Measurements from ENCODE around the gene DGKB.

DGKB gene

DNA sequence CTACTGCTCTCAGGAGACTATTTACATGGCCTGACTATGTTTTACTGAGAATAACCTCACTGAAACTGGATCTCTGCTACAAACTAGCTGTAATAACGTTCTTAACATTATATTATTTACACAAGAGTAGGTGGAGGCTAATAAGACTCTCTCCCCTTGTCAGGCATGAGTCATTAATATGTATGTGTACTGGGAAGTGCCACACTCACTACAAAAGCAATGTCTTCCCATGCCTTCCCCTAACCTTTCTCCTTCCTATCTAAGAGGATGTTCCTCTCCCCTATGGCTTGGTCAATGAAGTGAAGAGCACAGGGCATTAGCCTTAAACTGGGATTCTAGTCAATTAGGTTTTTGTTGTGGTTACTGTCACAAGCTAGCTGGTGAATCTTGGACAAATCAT is 147.9 kb downstream of the DGKB start:
- Histone ChIP-seq H3K9me3 (ENCODE audit: control insufficient read depth, low read length) (no peaks in the 10 kb centered on the region), H3K4me3 (ENCODE audit: insufficient read depth, low read depth, low read length, poor library complexity, severe bottlenecking) (no peak overlapping the region), H3K27ac (ENCODE audit: insufficient read depth, low read length, poor library complexity, severe bottlenecking) (no peak overlapping the region), H3K27me3 (replicated peaks; ENCODE audit: control insufficient read depth, insufficient read depth, low read length, poor library complexity, severe bottlenecking) (no peaks in the 10 kb centered on the region), H3K4me1 (ENCODE audit: control insufficient read depth, insufficient read depth, low read length, poor library complexity, severe bottlenecking) (no peaks in the 10 kb centered on the region), H3K36me3 (ENCODE audit: control insufficient read depth, insufficient read depth, low read length) (no peaks in the 10 kb centered on the region)
- DNase-seq = no peak

DNA sequence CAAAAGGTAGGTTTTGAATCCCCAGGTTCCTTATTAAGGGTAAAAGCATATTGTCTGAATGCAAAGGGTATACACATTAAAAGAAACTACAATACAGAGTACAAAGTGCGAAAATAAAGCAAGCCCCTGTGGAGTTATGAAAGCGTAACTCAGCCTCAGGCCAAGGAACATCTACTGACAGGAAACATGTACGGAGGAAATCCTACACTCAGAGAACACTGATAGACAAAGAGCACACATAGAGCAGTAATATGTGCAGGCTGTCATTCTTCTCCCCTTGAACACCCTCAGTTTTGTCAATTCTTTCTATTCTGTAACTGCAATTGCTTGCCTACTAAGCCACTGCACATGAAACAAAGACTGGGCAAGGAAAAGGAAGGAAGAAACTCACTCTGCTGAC is 150.2 kb downstream of the DGKB start:
- no peak overlapping the region for H3K27ac ChIP-seq (ENCODE audit: insufficient read depth, low read length, poor library complexity, severe bottlenecking)
- no peaks in the 10 kb centered on the region for H3K4me1 ChIP-seq (ENCODE audit: control insufficient read depth, insufficient read depth, low read length, poor library complexity, severe bottlenecking)
- no peaks in the 10 kb centered on the region for H3K27me3 ChIP-seq (replicated peaks; ENCODE audit: control insufficient read depth, insufficient read depth, low read length, poor library complexity, severe bottlenecking)
- H3K4me3 ChIP-seq (ENCODE audit: insufficient read depth, low read depth, low read length, poor library complexity, severe bottlenecking) = no peak overlapping the region
- DNase-seq = no peak
- no peaks in the 10 kb centered on the region for H3K36me3 ChIP-seq (ENCODE audit: control insufficient read depth, insufficient read depth, low read length)
- H3K9me3 ChIP-seq (ENCODE audit: control insufficient read depth, low read length) = no peaks in the 10 kb centered on the region

DNA sequence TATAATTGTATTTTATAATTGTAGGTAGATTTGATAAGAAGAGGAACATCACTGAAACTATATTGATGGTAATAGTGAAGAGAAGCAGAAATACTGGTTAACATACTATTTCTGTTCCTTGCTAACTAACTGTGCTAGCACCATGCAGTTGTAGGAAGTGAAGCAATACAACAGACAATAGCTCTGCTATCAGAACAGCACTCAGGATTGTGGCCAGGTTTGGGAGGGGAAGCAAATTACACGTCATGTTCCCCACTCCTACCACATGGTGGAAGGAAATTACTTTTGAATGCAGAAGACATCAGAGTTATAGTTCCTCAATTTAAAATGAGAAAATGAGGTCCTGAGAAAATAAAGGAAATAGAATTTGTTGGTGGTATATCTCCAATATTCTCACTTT is 151.1 kb downstream of the DGKB start:
- H3K9me3 ChIP-seq (ENCODE audit: control insufficient read depth, low read length) = no peaks in the 10 kb centered on the region
- H3K36me3 ChIP-seq (ENCODE audit: control insufficient read depth, insufficient read depth, low read length) = no peaks in the 10 kb centered on the region
- no peak overlapping the region for H3K4me3 ChIP-seq (ENCODE audit: insufficient read depth, low read depth, low read length, poor library complexity, severe bottlenecking)
- no peaks in the 10 kb centered on the region for H3K27me3 ChIP-seq (replicated peaks; ENCODE audit: control insufficient read depth, insufficient read depth, low read length, poor library complexity, severe bottlenecking)
- H3K4me1 ChIP-seq (ENCODE audit: control insufficient read depth, insufficient read depth, low read length, poor library complexity, severe bottlenecking) = no peaks in the 10 kb centered on the region
- DNase-seq = no peak
- no peak overlapping the region for H3K27ac ChIP-seq (ENCODE audit: insufficient read depth, low read length, poor library complexity, severe bottlenecking)

GRCh38 chr7:14748461-14748860 is 154.1 kb downstream of the DGKB start:
- Histone ChIP-seq H3K27ac (ENCODE audit: insufficient read depth, low read length, poor library complexity, severe bottlenecking) (no peak overlapping the region), H3K4me3 (ENCODE audit: insufficient read depth, low read depth, low read length, poor library complexity, severe bottlenecking) (no peak overlapping the region), H3K36me3 (ENCODE audit: control insufficient read depth, insufficient read depth, low read length) (no peaks in the 10 kb centered on the region), H3K9me3 (ENCODE audit: control insufficient read depth, low read length) (no peaks in the 10 kb centered on the region), H3K27me3 (replicated peaks; ENCODE audit: control insufficient read depth, insufficient read depth, low read length, poor library complexity, severe bottlenecking) (no peaks in the 10 kb centered on the region), H3K4me1 (ENCODE audit: control insufficient read depth, insufficient read depth, low read length, poor library complexity, severe bottlenecking) (no peaks in the 10 kb centered on the region)
- no peak for DNase-seq

DNA sequence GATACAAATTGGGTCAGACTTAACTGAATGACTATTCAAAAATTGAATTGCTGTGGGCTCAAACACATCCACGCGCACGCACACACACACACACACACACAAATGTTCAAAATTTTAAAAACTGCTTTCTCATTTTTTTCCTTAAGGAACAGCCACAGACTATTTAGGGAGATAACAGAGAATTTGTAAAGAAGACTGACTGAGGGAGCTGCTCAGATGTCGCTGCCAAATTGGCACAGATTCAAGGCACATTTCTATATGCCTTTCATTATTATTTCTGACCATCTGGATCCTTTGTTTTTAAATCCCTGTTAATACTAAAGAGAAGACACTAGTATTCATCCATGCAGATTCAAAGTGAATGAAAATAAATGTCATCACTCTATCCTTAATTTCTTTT is 154.8 kb downstream of the DGKB start:
- Histone ChIP-seq H3K27me3 (replicated peaks; ENCODE audit: control insufficient read depth, insufficient read depth, low read length, poor library complexity, severe bottlenecking) (no peaks in the 10 kb centered on the region), H3K4me1 (ENCODE audit: control insufficient read depth, insufficient read depth, low read length, poor library complexity, severe bottlenecking) (no peaks in the 10 kb centered on the region), H3K27ac (ENCODE audit: insufficient read depth, low read length, poor library complexity, severe bottlenecking) (no peak overlapping the region), H3K4me3 (ENCODE audit: insufficient read depth, low read depth, low read length, poor library complexity, severe bottlenecking) (no peak overlapping the region), H3K36me3 (ENCODE audit: control insufficient read depth, insufficient read depth, low read length) (no peaks in the 10 kb centered on the region), H3K9me3 (ENCODE audit: control insufficient read depth, low read length) (no peaks in the 10 kb centered on the region)
- no peak for DNase-seq

GRCh38 chr7:14745076-14745475 is 157.5 kb downstream of the DGKB start:
- DNase-seq = no peak
- Histone ChIP-seq H3K9me3 (ENCODE audit: control insufficient read depth, low read length) (no peaks in the 10 kb centered on the region), H3K27me3 (replicated peaks; ENCODE audit: control insufficient read depth, insufficient read depth, low read length, poor library complexity, severe bottlenecking) (no peaks in the 10 kb centered on the region), H3K27ac (ENCODE audit: insufficient read depth, low read length, poor library complexity, severe bottlenecking) (no peak overlapping the region), H3K4me1 (ENCODE audit: control insufficient read depth, insufficient read depth, low read length, poor library complexity, severe bottlenecking) (no peaks in the 10 kb centered on the region), H3K36me3 (ENCODE audit: control insufficient read depth, insufficient read depth, low read length) (no peaks in the 10 kb centered on the region), H3K4me3 (ENCODE audit: insufficient read depth, low read depth, low read length, poor library complexity, severe bottlenecking) (no peak overlapping the region)

GRCh38 chr7:14740606-14741005 is 161.9 kb downstream of the DGKB start:
- H3K27me3 ChIP-seq (replicated peaks; ENCODE audit: control insufficient read depth, insufficient read depth, low read length, poor library complexity, severe bottlenecking) = no peaks in the 10 kb centered on the region
- no peak overlapping the region for H3K27ac ChIP-seq (ENCODE audit: insufficient read depth, low read length, poor library complexity, severe bottlenecking)
- H3K9me3 ChIP-seq (ENCODE audit: control insufficient read depth, low read length) = no peaks in the 10 kb centered on the region
- no peaks in the 10 kb centered on the region for H3K36me3 ChIP-seq (ENCODE audit: control insufficient read depth, insufficient read depth, low read length)
- no peak for DNase-seq
- no peak overlapping the region for H3K4me3 ChIP-seq (ENCODE audit: insufficient read depth, low read depth, low read length, poor library complexity, severe bottlenecking)
- no peaks in the 10 kb centered on the region for H3K4me1 ChIP-seq (ENCODE audit: control insufficient read depth, insufficient read depth, low read length, poor library complexity, severe bottlenecking)

DNA sequence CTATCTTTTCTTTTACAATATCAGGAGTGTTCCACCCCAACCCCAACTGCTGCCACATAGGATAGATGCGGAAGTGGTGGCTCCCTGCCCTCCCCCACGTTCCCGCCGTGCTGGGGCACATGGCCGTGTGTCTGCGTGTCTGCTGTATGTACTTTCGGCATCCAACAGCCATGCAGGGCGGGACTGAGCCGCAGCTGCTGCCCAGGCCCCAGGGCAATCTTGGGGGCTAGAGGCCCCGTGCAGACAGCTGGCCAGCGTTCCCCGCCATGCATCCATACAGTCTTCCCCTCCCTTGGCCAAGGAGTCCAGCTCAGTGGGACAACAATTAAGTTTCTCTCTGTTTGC is 162.7 kb downstream of the DGKB start:
- H3K27ac ChIP-seq (ENCODE audit: insufficient read depth, low read length, poor library complexity, severe bottlenecking) = no peak overlapping the region
- no peaks in the 10 kb centered on the region for H3K4me1 ChIP-seq (ENCODE audit: control insufficient read depth, insufficient read depth, low read length, poor library complexity, severe bottlenecking)
- H3K27me3 ChIP-seq (replicated peaks; ENCODE audit: control insufficient read depth, insufficient read depth, low read length, poor library complexity, severe bottlenecking) = no peaks in the 10 kb centered on the region
- no peaks in the 10 kb centered on the region for H3K36me3 ChIP-seq (ENCODE audit: control insufficient read depth, insufficient read depth, low read length)
- DNase-seq = no peak
- H3K9me3 ChIP-seq (ENCODE audit: control insufficient read depth, low read length) = no peaks in the 10 kb centered on the region
- H3K4me3 ChIP-seq (ENCODE audit: insufficient read depth, low read depth, low read length, poor library complexity, severe bottlenecking) = no peak overlapping the region

DNA sequence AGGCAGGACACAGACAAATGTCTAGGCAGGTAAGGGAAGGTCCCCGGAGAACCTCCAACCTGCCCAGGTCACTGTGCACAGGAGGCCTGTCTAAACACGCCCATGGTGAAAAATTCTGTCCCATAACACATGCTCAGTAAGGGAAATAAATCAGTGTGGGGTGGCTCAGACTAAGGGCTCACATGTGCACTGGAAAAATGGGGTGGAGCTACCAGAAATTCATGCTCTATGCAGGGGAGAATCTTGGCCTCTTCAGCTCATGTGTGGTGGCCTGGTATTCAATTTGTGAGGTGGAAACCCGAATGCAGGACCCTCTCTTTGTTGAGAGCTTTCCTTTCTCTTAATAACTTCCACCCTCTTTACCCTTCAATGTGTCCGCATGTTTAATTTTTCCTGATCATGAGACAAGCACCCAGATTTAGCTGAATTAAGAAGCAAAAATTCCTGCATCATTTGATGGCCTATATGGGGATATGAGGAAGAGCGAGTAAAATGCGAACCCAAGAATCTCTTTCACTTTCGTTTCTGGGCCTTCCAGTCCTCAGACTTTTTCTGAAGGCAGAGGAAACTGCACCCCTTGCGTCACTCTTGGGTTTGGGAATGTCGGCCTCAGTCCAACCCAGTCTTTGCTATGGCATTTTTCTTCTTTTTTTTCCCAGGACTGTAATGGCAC is 163.2 kb downstream of the DGKB start:
- Histone ChIP-seq H3K9me3 (ENCODE audit: control insufficient read depth, low read length) (no peaks in the 10 kb centered on the region), H3K4me3 (ENCODE audit: insufficient read depth, low read depth, low read length, poor library complexity, severe bottlenecking) (no peak overlapping the region), H3K27me3 (replicated peaks; ENCODE audit: control insufficient read depth, insufficient read depth, low read length, poor library complexity, severe bottlenecking) (no peaks in the 10 kb centered on the region), H3K36me3 (ENCODE audit: control insufficient read depth, insufficient read depth, low read length) (no peaks in the 10 kb centered on the region), H3K27ac (ENCODE audit: insufficient read depth, low read length, poor library complexity, severe bottlenecking) (no peak overlapping the region), H3K4me1 (ENCODE audit: control insufficient read depth, insufficient read depth, low read length, poor library complexity, severe bottlenecking) (no peaks in the 10 kb centered on the region)
- no peak for DNase-seq

DNA sequence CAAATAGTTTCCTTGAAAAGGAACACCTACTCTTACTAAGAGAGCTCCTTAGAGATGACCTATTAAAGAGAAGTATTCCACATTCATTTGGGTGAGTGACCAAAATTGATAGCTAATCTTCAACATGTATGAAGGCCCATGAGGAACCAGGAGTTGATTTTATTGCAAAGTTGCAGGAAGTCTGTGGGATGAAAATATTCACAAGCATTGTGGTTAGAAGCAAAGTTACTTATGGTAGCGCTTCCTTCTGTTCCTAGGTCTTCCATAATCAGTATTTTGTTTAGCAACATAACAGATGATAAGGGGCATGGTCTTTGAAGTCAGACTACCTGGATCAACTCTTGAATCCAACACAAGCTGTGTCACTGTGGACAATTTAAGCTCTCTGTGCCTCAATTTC is 164.5 kb downstream of the DGKB start:
- no peaks in the 10 kb centered on the region for H3K4me1 ChIP-seq (ENCODE audit: control insufficient read depth, insufficient read depth, low read length, poor library complexity, severe bottlenecking)
- no peaks in the 10 kb centered on the region for H3K36me3 ChIP-seq (ENCODE audit: control insufficient read depth, insufficient read depth, low read length)
- no peak overlapping the region for H3K4me3 ChIP-seq (ENCODE audit: insufficient read depth, low read depth, low read length, poor library complexity, severe bottlenecking)
- H3K27me3 ChIP-seq (replicated peaks; ENCODE audit: control insufficient read depth, insufficient read depth, low read length, poor library complexity, severe bottlenecking) = no peaks in the 10 kb centered on the region
- no peaks in the 10 kb centered on the region for H3K9me3 ChIP-seq (ENCODE audit: control insufficient read depth, low read length)
- H3K27ac ChIP-seq (ENCODE audit: insufficient read depth, low read length, poor library complexity, severe bottlenecking) = no peak overlapping the region
- no peak for DNase-seq

All from effector memory CD4-positive, alpha-beta T cell (primary cell).